ENCODE measurements around the gene EIF4E2. TPM values are rescaled to one million over a fixed set of nuclear protein-coding genes. Genes with fewer than 3 reads are reported as not detected.

The EIF4E2 gene
- total RNA-seq, 2 donors from 2014 or later, result 99.5 to 109 TPM

GRCh38 chr2:232522623-232523401 lies 27.7 kb upstream of the EIF4E2 start:
- no peak for DNase-seq
- H3K4me1 ChIP-seq, result peaks cover 3% of the 10 kb centered on the region
- no peak for TF ChIP-seq CTCF (IDR thresholded peaks at IDR 0.05)
- H3K4me3 ChIP-seq, result no peak overlapping the region
- no peak overlapping the region for H3K27ac ChIP-seq
- intact Hi-C loops (cut with DNase I), result no loop called here
- H3K9ac ChIP-seq (ENCODE audit: low read depth in 2 of 2, low read length in 2 of 2), result no peak overlapping the region
- peaks cover 40% of the 10 kb centered on the region for H3K27me3 ChIP-seq
- no peaks in the 10 kb centered on the region for H3K9me3 ChIP-seq
- no peaks in the 10 kb centered on the region for H3K36me3 ChIP-seq

- DNase-seq, result no peak
- Histone ChIP-seq H3K9ac (ENCODE audit: low read depth in 2 of 2, low read length in 2 of 2) (no peak overlapping the region), H3K4me1 (peaks cover 3% of the 10 kb centered on the region), H3K9me3 (no peaks in the 10 kb centered on the region), H3K36me3 (no peaks in the 10 kb centered on the region), H3K4me3 (no peak overlapping the region), H3K27me3 (peaks cover 40% of the 10 kb centered on the region), H3K27ac (no peak overlapping the region)
- intact Hi-C loops (cut with DNase I), result no loop called here
- TF ChIP-seq CTCF (IDR thresholded peaks at IDR 0.05), result no peak
Observed at GRCh38 chr2:232523402-232523681, 27.1 kb upstream of the EIF4E2 start.

- no peak overlapping the region for H3K9ac ChIP-seq (ENCODE audit: low read depth in 2 of 2, low read length in 2 of 2)
- H3K9me3 ChIP-seq, result no peaks in the 10 kb centered on the region
- H3K27ac ChIP-seq, result no peak overlapping the region
- no peak for TF ChIP-seq CTCF (IDR thresholded peaks at IDR 0.05)
- H3K36me3 ChIP-seq, result no peaks in the 10 kb centered on the region
- peak; percentile 41 for DNase-seq
- peaks cover 40% of the 10 kb centered on the region for H3K27me3 ChIP-seq
- intact Hi-C loops (cut with DNase I), result no loop called here
- peak overlapping the region; percentile 10 for H3K4me3 ChIP-seq
- peaks cover 3% of the 10 kb centered on the region for H3K4me1 ChIP-seq
Observed at GRCh38 chr2:232523682-232524597, 26.5 kb upstream of the EIF4E2 start.

GRCh38 chr2:232524771-232525170 lies 25.7 kb upstream of the EIF4E2 start:
- Histone ChIP-seq H3K27me3 (peaks cover 40% of the 10 kb centered on the region), H3K36me3 (no peaks in the 10 kb centered on the region), H3K4me1 (peaks cover 3% of the 10 kb centered on the region), H3K27ac (no peak overlapping the region), H3K9ac (ENCODE audit: low read depth in 2 of 2, low read length in 2 of 2) (no peak overlapping the region), H3K4me3 (no peak overlapping the region), H3K9me3 (no peaks in the 10 kb centered on the region)
- intact Hi-C loops (cut with DNase I), result no loop called here
- no peak for TF ChIP-seq CTCF (IDR thresholded peaks at IDR 0.05)
- no peak for DNase-seq

- H3K4me3 ChIP-seq, result no peak overlapping the region
- H3K36me3 ChIP-seq, result no peaks in the 10 kb centered on the region
- H3K9me3 ChIP-seq, result no peaks in the 10 kb centered on the region
- no peak overlapping the region for H3K9ac ChIP-seq (ENCODE audit: low read depth in 2 of 2, low read length in 2 of 2)
- H3K27me3 ChIP-seq, result peaks cover 40% of the 10 kb centered on the region
- DNase-seq, result no peak
- H3K27ac ChIP-seq, result no peak overlapping the region
- peaks cover 3% of the 10 kb centered on the region for H3K4me1 ChIP-seq
- intact Hi-C loops (cut with DNase I), result no loop called here
- no peak for TF ChIP-seq CTCF (IDR thresholded peaks at IDR 0.05)
Observed at GRCh38 chr2:232525199-232525598, 25.3 kb upstream of the EIF4E2 start.

Data from colonic mucosa (tissue), 4 donors.